GM18861 (cell line): Measurements from ENCODE around the gene GUCD1.

ENCODE experiments used
- ATAC-seq: cut with Tn5 transposase; IDR thresholded peaks from one replicate; pipeline ENCODE4 v1.9.1; 2021; ENCODE audit not compliant: unreplicated experiment

Gene GUCD1

GRCh38 chr22:24590596-24591173 is 35.7 kb upstream of the GUCD1 start:
- ATAC-seq: no peak

DNA sequence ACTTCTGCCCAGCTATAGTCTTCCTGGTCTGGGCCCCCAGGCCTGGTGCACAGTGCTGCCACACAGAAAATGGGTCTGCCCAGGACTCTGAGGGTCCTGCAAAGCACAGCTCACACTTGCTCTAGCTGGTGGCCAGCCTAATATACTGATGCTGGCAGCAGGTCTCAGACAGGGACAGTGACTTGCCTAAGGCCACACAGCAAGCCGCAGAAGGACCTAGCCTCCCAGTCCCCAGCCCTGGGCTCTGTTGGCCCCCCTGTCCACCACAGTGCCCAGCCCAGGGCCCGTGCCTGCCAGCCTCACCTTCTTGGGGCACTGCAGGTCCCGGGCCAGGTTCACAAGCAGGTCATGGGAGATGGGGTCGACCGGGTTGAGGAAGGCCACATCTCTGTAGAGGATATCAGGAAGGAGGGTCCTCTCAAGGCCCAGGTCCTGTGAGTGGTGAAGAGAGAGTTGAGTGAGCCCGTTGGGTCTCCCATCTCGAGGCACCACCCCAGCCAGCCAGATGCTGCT is 34.6 kb upstream of the GUCD1 start:
- ATAC-seq: no peak

DNA sequence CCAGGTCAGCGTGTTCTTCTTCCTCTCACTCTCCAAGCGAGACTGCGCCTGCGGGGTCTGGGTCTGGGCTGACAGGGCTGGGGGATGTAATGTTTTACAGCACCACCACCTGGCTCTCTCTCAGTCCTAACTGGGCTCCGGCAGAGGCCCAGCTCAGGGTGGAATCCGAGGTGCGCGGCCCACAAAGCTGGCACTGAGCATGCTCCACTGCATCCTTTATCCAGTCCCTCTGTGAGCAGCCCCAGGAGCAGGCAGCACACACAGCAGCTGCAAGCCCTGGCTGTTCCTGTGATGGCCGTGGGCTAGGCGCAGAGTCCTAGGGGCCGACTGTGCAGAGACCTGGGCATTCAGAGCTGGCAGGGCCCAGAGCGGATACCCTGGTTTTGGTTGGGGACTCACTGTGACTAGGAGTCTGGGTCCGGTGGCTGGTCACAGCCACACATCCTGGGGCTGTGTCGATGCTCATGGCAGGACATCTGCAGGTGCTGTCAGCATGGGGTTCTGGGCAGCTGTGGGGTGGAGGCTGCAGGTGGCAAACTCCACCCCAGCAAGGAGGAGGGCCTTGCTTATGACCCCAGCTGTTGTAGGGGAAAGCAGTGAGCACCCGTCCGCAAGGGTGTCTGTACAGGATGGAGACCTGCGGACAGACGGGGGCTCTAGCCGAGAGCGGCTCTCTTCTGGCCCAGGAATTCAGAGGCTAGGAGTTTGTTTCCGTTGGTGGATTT is 34.0 kb upstream of the GUCD1 start:
- no peak for ATAC-seq

DNA sequence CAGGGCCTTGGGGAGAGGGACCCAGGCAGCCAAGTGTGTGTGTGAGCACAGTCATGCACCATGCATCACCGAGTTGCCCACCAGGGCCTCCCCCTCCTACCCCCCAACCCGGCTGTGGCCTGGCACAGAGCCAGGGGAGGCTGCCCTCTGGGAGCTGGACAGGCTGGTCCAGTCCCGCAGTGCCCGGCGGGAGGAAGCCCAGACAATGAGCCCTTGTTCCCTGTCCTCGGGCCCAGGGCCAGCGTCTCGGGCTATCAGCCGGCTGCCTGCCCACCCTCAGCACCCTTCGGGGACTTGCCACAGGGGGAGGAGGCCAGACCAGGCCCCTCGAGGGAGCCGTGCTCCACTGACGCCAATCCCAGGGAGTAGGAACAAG is 33.4 kb upstream of the GUCD1 start:
- ATAC-seq: no peak

DNA sequence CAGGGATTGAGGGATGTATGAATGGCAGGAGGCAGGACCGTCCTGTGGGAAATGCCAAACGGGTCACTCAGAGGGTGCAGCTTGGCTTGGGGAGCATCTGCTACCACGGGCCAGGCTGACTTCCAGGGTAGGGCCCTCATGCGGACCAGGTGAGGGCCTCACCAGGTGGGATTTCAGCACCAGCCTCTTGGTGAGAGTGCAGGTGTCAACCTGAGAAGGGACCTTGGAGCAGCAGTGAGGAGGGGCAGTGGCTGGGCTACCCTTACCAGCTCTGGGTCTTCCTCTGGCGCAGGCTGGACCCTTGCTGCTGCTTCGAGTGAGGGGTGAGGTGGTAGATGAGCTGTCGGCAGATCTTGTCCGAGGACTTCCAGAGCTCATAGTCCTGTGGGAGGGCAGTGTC is 33.0 kb upstream of the GUCD1 start:
- no peak for ATAC-seq

DNA sequence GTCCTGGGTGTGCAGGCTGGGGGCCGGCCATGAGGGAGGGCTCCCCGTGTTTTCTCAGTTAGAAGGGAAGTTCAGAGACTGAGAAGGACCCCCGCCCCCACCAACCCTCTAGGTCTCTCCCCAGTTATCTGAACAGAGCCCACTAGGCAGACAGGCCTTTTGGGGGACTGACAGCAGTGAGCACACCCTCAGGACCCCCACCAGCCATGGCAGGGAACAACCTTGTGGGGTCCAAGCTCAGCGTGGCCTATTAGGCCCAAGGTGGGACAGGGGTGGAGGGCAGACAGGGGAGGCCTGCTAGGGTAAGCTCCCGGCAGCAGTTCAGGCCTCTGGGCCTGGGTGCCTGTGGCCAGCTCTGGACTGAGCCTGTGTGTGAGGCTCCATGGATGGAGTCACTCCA is 32.3 kb upstream of the GUCD1 start:
- no peak for ATAC-seq

DNA sequence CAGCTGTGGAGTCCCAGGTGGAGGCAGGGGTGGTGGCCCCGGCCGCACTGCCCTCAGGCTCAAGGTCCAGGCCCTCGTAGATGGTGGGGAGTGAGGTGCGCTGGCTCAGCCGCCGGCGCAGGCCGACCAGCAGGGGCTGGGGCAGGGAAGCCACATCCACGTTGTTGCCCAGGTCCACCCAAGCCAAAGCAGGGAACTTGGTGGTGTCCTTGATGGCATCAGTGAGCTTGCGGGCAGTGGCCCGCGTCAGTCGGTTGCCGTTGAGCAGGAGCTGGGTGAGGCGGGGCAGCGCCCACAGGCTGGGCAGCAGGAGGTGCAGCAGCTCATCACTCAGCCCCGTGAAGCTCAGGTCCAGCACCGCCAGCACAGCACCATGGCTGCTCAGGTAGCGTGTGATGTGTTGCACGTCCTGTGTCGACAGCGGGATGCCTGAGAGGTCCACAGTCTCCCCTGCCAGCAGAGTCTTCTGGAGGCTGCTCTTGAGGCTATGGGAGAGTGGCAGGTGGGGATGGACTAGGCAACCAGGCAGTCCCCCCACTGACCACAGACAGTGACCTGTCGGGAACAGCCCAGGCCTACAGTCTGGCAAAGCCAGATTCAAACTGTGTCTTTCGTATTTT is 31.1 kb upstream of the GUCD1 start:
- ATAC-seq: no peak

- ATAC-seq: no peak
Observed at GRCh38 chr22:24585461-24585860, 30.5 kb upstream of the GUCD1 start.

DNA sequence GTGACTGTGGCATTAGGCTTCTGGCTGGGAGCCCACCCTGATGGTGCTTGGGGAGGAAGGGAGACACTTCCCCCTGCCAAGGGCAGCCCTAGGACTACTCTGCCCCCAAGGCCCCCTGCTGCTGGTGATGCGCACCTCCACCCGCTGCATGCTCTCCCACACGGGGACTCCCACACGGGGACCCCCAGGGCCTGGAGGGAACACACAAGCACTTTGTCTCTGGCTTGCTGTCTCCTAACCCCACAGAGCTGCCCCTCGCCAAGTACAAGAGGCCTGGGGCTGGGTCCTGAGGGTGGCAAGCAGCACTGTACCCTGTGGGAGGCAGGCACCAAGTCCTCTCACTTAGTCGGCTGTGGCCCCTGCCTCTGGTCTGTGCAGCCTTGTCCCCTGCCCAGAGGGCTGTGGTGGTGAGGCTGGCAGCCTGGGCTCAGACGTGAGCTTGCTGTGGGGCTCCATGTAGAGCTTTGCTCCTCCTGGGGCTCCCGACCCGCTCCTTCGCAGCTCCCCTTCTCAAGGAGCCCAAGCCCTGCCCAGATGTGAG is 30.0 kb upstream of the GUCD1 start:
- ATAC-seq: no peak

DNA sequence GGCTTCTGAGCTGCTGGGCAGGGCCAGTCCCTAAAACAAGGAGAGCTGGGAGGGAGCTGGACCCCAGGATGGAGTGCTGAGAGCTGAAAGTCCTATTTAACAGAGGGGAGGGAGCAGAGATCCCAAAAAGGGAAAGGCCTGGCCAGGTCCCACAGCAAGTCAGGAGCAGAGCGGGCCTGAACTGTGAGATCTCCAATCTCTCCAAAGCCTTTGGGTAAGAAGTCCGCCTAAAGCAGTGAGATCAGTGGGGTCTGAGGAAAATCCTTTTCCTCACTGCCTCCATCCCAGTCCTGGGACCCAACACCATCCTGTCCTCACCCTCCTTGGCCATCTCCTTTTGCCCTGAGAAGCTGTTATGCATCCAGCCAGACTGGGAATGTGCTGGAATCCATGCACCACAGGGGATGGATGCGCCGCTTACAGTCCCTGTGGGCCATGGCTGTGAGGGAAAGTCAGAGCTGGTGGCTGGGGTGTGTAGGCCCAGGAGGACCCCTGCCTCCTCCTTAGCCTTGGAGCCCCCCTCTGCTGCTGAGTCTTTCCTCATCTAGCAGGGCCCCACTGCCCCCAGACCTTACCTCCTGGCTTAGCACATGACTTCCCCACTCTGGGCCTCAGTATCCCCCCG is 29.3 kb upstream of the GUCD1 start:
- no peak for ATAC-seq

- no peak for ATAC-seq
Observed at GRCh38 chr22:24583221-24584165, 28.6 kb upstream of the GUCD1 start.

DNA sequence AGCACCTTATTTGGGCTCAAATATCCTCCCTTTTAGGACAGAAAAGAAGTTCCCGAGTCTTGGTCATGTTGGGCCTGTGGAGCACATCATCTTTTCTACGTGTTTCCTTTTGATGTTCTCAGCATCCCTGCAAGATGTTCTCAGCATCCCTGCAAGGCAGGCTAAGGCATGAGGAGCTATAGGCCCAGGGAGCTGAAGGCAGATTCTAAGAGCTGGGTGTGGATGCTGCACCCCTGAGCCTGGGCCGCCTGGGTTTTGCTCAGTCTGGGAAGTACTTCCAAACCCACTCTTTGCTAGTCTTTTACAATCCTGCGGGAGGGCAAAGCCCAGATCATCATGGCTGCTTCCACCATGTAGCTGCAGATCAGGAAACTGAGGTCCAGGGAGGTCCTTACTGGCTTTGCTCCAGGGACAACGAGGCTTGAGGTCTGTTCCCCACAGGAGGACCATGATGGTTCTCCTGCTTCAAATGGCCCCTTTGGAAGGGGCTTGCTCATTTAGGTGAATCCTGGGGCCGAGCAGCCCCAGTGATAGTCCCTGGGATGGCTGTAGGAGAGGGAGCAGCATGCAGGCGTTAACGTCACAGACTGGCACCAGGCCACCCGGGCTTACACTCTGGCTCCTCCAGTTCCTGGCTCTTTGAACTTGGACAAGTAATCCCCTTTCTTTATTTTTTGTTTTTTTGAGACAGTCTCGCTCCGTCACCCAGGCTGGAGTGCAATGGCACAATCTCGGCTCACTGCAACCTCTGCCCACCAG is 27.3 kb upstream of the GUCD1 start:
- no peak for ATAC-seq

- ATAC-seq: no peak
Observed at GRCh38 chr22:24580276-24580675, 25.3 kb upstream of the GUCD1 start.

- ATAC-seq: no peak
Observed at GRCh38 chr22:24579258-24579601, 24.3 kb upstream of the GUCD1 start.

- no peak for ATAC-seq
Observed at GRCh38 chr22:24578355-24579257, 23.7 kb upstream of the GUCD1 start.

DNA sequence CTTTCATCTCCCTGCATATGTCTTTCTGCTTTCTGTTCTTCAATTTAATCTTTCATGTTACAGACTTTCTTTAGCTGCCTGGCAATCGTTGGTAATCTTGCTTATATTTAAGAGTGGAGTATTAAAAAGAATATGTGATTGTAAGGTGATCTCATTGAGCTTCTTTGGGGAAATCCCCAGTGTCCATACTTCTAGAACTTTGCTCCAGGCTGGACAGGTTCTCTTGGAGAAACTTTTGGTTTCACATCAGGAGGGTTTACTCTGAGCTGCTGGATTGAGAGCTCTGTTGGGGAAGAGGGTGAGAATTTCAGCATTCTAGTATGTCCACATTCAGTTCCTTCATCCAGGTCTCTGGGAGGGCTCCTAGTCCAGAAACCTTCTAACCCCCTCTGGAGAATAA is 21.8 kb upstream of the GUCD1 start:
- no peak for ATAC-seq

DNA sequence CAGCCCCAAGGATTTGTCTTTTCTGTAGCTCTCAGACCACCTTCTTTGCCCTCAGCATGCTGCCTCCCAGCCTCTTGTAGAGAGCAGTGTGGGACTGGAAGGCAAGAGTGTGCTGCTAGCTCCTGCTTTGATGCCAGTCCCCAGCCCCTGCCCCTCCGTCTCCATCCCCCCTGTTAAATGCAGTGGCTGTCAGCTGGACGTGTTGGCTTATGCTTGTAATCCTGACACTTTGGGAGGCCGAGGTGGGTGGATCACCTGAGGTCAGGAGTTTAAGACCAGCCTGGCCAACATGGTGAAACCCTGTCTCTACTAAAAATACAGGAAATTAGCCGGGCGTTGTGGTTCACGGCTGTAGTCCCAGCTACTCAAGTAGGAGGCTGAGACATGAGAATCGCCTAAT is 16.3 kb upstream of the GUCD1 start:
- no peak for ATAC-seq

- peak; percentile 52 for ATAC-seq
Observed at GRCh38 chr22:24567668-24568067, 12.7 kb upstream of the GUCD1 start.
